NCI-H2196 treated with DMSO at 0.1 percent for 48 hours (cell line): Measurements from ENCODE around the gene CSDE1.
"Not testable (repeated sequence)": the region's sequence is repeated elsewhere in the genome, so short reads cannot be mapped to it uniquely, and the experiment has no call there.

ENCODE experiments used
- DNase-seq: peaks from one replicate; lab custom pipeline; 2025; ENCODE audit not compliant: unreplicated experiment; lab: John Stamatoyannopoulos, UW

Gene CSDE1

DNA sequence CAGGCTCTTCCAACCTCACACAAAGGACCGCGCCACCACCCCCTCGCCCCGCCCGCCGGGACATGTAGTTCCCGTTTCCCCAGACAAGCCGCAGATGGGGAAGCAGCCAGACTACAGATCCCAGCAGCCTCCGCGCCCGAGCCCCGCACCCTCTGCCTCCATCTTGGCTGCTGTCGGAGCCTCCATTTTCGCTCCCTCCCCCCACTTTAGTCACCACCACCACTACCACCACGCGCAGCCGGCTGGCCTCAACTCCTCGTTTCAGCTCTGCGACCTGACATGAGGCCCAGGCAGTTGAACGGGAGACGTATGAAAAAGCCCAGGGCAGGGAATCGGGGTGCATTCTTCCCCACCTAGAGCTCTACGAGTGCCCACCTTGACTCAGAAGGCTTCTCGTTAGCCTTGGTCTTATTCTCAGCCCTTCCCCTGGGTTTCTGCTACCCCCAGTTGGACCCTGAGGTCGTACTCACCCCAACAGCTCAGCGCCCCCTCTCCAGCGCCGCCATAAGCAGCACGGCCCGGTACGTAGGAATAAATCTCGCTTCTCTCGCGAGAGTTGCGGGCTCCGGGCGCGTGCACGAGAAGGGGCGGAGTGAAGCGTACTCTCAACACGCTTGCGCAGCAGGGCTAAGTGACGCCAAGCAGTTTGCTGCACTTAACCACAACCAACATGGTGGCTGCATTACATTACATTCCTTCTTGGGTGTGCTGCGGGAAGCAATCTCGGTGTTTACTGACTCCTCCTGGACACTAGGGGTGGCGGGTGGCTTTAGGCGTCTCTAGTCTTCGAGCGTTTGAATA lies at the start of gene CSDE1:
Gene CSDE1, minus strand, starts transcription at position 530 of the 801 bp plus-strand sequence. CDS start 18,094 bp downstream, outside the sequence.
- DNase-seq = peak; percentile 95

GRCh38 chr1:114804449-114804848 lies 46.7 kb upstream of the CSDE1 start:
- not testable (repeated sequence) for DNase-seq

- DNase-seq = no peak
These were observed 45.2 kb upstream of the CSDE1 start for GRCh38 chr1:114803001-114803400.

DNA sequence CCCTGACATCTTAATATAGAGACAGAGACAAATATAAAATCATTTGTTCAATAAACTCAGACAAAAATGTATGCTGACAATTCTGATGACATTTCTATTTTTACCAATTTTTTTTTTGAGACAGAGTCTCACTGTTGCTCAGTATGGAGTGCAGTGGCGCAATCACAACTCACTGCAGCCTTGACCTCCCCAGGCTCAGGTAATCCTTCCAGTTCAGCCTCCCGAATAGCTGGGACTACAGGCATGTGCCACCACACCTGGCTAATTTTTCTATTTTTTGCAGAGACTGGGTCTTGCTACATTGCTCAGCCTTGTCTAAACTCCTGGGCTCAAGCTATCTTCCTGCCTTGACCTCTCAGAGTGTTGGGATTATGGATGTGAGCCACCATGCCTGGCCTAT lies 36.3 kb upstream of the CSDE1 start:
- DNase-seq = no peak

GRCh38 chr1:114790581-114790980 lies 32.8 kb upstream of the CSDE1 start:
- DNase-seq = not testable (repeated sequence)

GRCh38 chr1:114786440-114786839 lies 28.7 kb upstream of the CSDE1 start:
- DNase-seq = not testable (repeated sequence)

GRCh38 chr1:114782476-114782875 lies 24.7 kb upstream of the CSDE1 start:
- DNase-seq = no peak

GRCh38 chr1:114780344-114781226 lies 22.8 kb upstream of the CSDE1 start, which contains the start of gene SIKE1:
SIKE1 (minus strand) TSS chr1:114780685; CDS start chr1:114780607, 78 bp downstream.
- DNase-seq = peak; percentile 88

DNA sequence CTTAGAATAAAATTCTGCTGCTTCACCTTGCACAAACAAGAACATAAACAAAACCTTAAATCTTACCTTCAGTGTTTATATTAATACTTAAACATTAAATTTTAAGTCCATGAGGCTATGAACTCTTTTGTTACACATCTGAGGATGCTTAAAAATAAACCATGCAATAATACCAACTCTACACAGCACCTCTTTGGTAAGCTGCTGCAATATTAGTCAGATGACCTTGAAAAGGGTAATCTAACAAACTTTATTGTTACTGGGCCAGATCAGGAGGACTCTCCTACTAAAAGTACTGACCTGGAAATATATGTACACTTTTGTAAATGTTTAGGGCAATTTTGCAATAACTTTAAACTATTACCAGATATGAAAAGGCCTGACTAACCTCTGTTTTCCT lies 21.9 kb upstream of the CSDE1 start:
- no peak for DNase-seq

DNA sequence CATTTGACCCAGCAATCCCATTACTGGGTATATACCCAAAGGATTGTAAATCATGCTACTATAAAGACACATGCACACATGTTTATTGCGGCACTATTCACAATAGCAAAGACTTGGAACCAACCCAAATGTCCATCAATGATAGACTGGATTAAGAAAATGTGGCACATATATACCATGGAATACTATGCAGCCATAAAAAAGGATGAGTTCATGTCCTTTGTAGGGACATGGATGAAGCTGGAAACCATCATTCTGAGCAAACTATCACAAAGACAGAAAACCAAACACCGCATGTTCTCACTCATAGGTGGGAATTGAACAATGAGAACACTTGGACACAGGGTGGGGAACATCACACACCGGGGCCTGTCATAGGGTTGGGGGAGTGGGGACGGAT lies 18.9 kb upstream of the CSDE1 start:
- DNase-seq = not testable (repeated sequence)

GRCh38 chr1:114771992-114772391 lies 14.2 kb upstream of the CSDE1 start:
- no peak for DNase-seq

GRCh38 chr1:114770989-114771388 lies 13.2 kb upstream of the CSDE1 start:
- DNase-seq = no peak

DNA sequence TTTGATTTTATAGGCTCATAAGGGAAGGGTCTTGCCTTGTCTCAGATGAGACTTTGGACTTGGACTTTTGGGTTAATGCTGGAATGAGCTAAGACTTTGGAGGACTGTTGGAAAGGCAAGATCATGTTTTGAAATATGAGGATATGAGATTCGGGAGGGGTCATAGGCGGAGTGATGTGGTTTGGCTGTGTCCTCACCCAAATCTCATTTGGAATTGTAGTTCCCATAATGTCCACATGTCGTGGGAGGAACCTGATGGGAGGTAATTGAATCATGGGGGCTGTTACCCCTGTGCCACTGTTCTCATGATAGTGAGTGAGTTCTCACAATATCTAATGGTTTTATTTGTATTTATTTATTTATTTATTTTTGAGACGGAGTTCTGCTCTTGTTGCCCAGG lies 6.9 kb upstream of the CSDE1 start:
- no peak for DNase-seq

- DNase-seq = no peak
These were observed 560 bp upstream of the CSDE1 start for GRCh38 chr1:114758256-114758832.

DNA sequence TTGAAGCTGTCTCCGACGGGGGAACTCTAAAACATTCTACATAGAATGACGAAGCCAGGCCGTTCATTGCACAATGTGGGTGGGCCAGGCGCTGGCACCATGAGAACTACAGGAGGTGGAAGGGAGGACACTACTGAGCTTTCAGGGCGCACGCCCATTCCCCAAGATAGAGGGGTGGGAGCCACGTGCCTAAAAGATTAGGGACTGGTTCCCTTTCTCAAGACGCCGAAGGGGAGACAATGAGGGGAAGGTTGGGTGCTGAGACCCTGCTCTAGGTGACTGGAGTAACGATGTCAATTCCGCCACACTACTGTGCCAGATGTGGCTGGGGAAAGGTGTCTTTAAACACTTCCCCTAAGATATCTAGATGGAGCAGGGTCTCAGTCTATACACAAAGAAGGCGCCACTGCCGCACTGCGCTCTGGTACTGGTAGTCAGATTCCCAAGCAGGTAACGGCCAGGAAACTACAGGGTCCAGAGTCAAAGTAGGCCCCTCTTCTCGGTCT lies 782 bp downstream of the CSDE1 start:
- no peak for DNase-seq

- DNase-seq = no peak
These were observed 1.5 kb downstream of the CSDE1 start for GRCh38 chr1:114756009-114756892.

- DNase-seq = no peak
These were observed 2.5 kb downstream of the CSDE1 start for GRCh38 chr1:114755006-114755931.

DNA sequence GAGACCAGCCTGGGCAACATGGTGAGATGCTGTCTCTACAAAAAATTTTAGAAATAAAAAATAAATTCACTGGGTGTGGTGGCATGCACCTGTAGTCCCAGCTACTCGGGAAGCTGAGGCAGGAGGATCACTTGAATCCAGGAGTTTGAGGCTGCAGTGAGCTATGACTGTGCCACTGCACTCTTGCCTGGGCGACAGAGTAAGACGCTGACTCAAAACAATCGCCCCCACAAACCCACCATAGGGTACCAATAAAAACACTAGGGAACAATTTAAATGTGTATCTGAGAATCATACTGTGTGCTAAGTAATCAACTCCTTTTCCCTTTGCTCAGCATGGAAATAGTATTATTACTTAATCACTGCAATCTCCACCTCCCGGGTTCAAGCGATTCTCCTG lies 4.1 kb downstream of the CSDE1 start:
- not testable (repeated sequence) for DNase-seq

DNA sequence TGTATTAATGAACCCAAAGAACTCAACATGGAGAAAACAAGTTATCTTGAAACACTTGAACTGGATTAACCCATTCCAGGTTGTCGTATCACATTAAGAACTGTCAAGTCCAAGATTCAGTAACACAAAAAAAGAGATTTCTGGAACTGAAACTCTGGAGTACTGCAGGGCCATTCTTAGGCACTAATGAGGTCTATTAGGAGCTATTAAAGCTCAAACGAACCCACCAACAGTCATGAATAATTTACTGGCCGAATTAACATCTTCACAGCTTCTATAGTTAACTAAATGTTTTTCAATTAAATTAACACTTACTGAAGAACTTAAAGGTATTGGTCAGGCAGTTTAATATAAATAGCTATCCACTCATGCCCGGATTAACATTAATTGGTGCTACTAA lies 4.6 kb downstream of the CSDE1 start:
- no peak for DNase-seq
